Dermis microvascular lymphatic vessel endothelial cell (primary cell): ENCODE results near the gene CS. TPM values are rescaled to one million over a fixed set of nuclear protein-coding genes. Genes with fewer than 3 reads are reported as not detected.

Source experiments
- total RNA-seq: library from RNA; depleted of rRNA; stranded (reverse); fragments of >200 nt; gene quantifications from 2 replicates; pipeline ENCODE4 v1.2.1, GENCODE V29; 2014

Gene CS
- total RNA-seq, 1 donor from 2014 or later: 132 TPM

Other genes with a start within 250 kb of the CS start
- 0.25 and 0.26 TPM in 2 replicates for gene ERBB3, start 220.2 kb downstream of the CS start, total RNA-seq
- 91.8 and 130 TPM in 2 replicates for gene PA2G4, start 195.8 kb downstream of the CS start, total RNA-seq
- 2,319 and 2,425 TPM in 2 replicates for gene RPL41, start 183.7 kb downstream of the CS start, total RNA-seq
- gene ZC3H10, start 182.1 kb downstream of the CS start, total RNA-seq: 2.7 and 3.3 TPM in 2 replicates
- 320 and 356 TPM in 2 replicates for gene ESYT1, start 172.1 kb downstream of the CS start, total RNA-seq
- gene MYL6B, start 147.7 kb downstream of the CS start, total RNA-seq: 60.3 and 87.9 TPM in 2 replicates
- gene MYL6, start 142.0 kb downstream of the CS start, total RNA-seq: 2,234 and 2,594 TPM in 2 replicates
- 32.6 and 43.2 TPM in 2 replicates for gene SMARCC2, start 110.8 kb downstream of the CS start, total RNA-seq
- gene RNF41, start 78.4 kb downstream of the CS start, total RNA-seq: 61.4 and 90.8 TPM in 2 replicates
- gene NABP2, start 76.0 kb downstream of the CS start, total RNA-seq: 21.6 and 22.5 TPM in 2 replicates
- not detected in 2 replicates for gene SLC39A5, start 70.3 kb downstream of the CS start, total RNA-seq
- 10.1 and 17.1 TPM in 2 replicates for gene ANKRD52, start 41.9 kb downstream of the CS start, total RNA-seq
- gene COQ10A, start 33.4 kb downstream of the CS start, total RNA-seq: 6.0 and 10.0 TPM in 2 replicates
- 61.0 and 73.5 TPM in 2 replicates for gene CNPY2, start 15.7 kb upstream of the CS start, total RNA-seq
- 6.7 and 9.6 TPM in 2 replicates for gene PAN2, start 33.7 kb upstream of the CS start, total RNA-seq
- gene IL23A, start 38.6 kb upstream of the CS start, total RNA-seq: 0.13 TPM in 1 of 2 replicates, not detected in the other
- 44.3 and 63.1 TPM in 2 replicates for gene STAT2, start 59.8 kb upstream of the CS start, total RNA-seq
- not detected in 2 replicates for gene APOF, start 62.5 kb upstream of the CS start, total RNA-seq
- gene TIMELESS, start 149.1 kb upstream of the CS start, total RNA-seq: 10.5 and 11.7 TPM in 2 replicates
- gene MIP, start 154.3 kb upstream of the CS start, total RNA-seq: 0.26 and 0.51 TPM in 2 replicates
- gene SPRYD4, start 168.2 kb upstream of the CS start, total RNA-seq: 1.4 and 2.1 TPM in 2 replicates
- 0.13 TPM in 2 replicates for gene GLS2, start 187.8 kb upstream of the CS start, total RNA-seq
- 43.6 and 52.4 TPM in 2 replicates for gene RBMS2, start 221.5 kb upstream of the CS start, total RNA-seq